NCI-H82 treated with DMSO at 0.1 percent for 48 hours (cell line): ENCODE results near the gene NDRG3.
"Not testable (repeated sequence)": the region's sequence is repeated elsewhere in the genome, so short reads cannot be mapped to it uniquely, and the experiment has no call there.

ENCODE experiments used
- DNase-seq: peaks from one replicate; lab custom pipeline; 2025; ENCODE audit not compliant: unreplicated experiment; lab: John Stamatoyannopoulos, UW

The NDRG3 gene

GRCh38 chr20:36695467-36695866 lies 50.4 kb downstream of the NDRG3 start:
- DNase-seq = not testable (repeated sequence)

GRCh38 chr20:36688630-36689029 lies 57.3 kb downstream of the NDRG3 start:
- no peak for DNase-seq

- no peak for DNase-seq
Measured at GRCh38 chr20:36687850-36688249, 58.0 kb downstream of the NDRG3 start.

GRCh38 chr20:36686944-36687343 lies 58.9 kb downstream of the NDRG3 start:
- no peak for DNase-seq

GRCh38 chr20:36686504-36686903 lies 59.4 kb downstream of the NDRG3 start:
- DNase-seq = no peak

GRCh38 chr20:36684747-36685146 lies 61.1 kb downstream of the NDRG3 start:
- DNase-seq = no peak

GRCh38 chr20:36682311-36682710 lies 63.6 kb downstream of the NDRG3 start:
- DNase-seq = no peak

- no peak for DNase-seq
Measured at GRCh38 chr20:36677422-36677771, 68.5 kb downstream of the NDRG3 start.

- DNase-seq = no peak
Measured at GRCh38 chr20:36676701-36677421, 69.0 kb downstream of the NDRG3 start.

- DNase-seq = not testable (repeated sequence)
Measured at GRCh38 chr20:36675545-36675944, 70.3 kb downstream of the NDRG3 start.

- DNase-seq = no peak
Measured at GRCh38 chr20:36672991-36673390, 72.9 kb downstream of the NDRG3 start.

GRCh38 chr20:36670665-36671357 lies 75.1 kb downstream of the NDRG3 start:
- DNase-seq = no peak

GRCh38 chr20:36666181-36666740 lies 79.6 kb downstream of the NDRG3 start:
- no peak for DNase-seq

GRCh38 chr20:36663031-36663430 lies 82.9 kb downstream of the NDRG3 start:
- DNase-seq = no peak

GRCh38 chr20:36658300-36658699 lies 87.6 kb downstream of the NDRG3 start:
- DNase-seq = no peak

- DNase-seq = no peak
Measured at GRCh38 chr20:36656733-36657132, 89.2 kb downstream of the NDRG3 start.

- DNase-seq = no peak
Measured at GRCh38 chr20:36655004-36655403, 90.9 kb downstream of the NDRG3 start.

- DNase-seq = no peak
Measured at GRCh38 chr20:36654506-36654905, 91.4 kb downstream of the NDRG3 start.

- DNase-seq = no peak
Measured at GRCh38 chr20:36653456-36653855, 92.4 kb downstream of the NDRG3 start.

GRCh38 chr20:36647196-36648121 lies 98.4 kb downstream of the NDRG3 start:
- DNase-seq = peak; percentile 27

GRCh38 chr20:36646678-36647077 lies 99.2 kb downstream of the NDRG3 start:
- DNase-seq = no peak
